ELR (cell line): ENCODE measurements around the gene CCT8L2.
"Not testable (repeated sequence)": the region's sequence is repeated elsewhere in the genome, so short reads cannot be mapped to it uniquely, and the experiment has no call there.

ENCODE experiments used
- DNase-seq: peaks from one replicate; pipeline ENCODE4 v3.0.0-alpha.2; 2015; ENCODE audit warnings: low read depth

CCT8L2 gene

DNA sequence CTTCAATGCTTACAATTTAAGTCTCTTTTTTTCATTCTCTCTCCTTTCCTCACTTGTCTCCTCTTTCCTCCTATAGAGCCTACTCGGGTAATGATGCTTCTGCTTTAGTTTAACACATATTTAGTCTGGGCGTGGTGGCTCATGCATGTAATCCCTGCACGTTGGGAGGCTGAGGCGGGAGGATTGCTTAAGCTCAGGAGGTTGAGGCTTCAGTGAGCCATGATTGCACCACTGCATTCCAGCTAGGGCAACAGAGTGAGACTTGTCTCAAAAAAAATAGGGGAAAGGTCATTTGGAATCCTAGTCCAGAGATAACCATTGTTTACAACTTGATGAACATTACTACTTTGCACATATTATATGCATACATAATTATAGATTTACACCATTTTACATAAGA is 1.4 kb upstream of the CCT8L2 start:
- DNase-seq, result no peak

GRCh38 chr22:16592231-16592630 is 379 bp downstream of the CCT8L2 start:
- DNase-seq, result not testable (repeated sequence)

GRCh38 chr22:16591136-16591535 is 1.5 kb downstream of the CCT8L2 start:
- not testable (repeated sequence) for DNase-seq

- no peak for DNase-seq
Observed at GRCh38 chr22:16586991-16587390, 5.6 kb downstream of the CCT8L2 start.

DNA sequence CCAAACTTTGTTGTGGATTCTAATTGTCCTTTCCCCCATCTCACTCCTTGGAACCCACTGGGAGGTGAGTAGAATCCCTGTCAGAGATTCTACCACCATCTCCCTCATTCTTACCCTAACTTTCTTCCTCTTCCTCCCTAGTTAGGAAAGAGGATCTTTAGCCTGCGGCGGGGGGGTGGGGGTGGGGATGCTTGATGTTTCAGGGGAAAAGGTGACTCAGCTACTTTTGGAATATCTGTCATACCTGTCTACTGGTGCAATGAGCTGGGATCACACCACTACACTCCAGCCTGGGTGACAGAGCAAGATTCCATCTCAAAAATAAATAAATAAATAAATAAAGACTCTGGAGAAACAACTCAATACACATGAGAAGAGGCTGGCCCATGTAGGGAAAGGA is 6.4 kb downstream of the CCT8L2 start:
- DNase-seq, result no peak

GRCh38 chr22:16580872-16581271 is 11.7 kb downstream of the CCT8L2 start:
- DNase-seq, result not testable (repeated sequence)

DNA sequence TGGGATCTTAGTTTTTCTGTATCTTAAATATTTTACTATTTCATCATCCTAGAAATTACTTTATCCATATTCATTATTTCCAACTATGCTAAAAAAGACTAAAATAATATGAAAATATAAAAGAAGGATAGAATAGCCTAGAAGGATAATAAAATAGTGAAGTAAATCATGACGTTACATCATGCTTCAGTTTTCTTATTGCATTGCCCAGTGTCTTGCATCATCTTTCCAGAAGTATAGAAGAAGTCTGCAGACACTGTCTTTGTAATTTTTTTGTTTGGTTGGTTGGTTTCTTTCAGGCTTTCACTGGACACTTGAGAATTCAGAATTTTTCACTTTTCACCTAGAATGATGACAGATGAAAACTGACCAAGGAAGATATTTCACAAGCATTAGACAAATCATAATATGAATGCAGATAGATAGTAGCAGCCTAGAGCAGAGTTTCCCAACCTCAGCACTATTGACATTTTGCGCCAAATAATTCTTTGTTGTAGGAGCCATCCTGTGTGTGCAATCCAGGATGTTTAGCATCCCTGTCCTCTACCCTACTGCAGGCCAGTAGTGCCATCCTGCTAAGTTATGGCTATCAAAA is 23.3 kb downstream of the CCT8L2 start:
- DNase-seq, result not testable (repeated sequence)

DNA sequence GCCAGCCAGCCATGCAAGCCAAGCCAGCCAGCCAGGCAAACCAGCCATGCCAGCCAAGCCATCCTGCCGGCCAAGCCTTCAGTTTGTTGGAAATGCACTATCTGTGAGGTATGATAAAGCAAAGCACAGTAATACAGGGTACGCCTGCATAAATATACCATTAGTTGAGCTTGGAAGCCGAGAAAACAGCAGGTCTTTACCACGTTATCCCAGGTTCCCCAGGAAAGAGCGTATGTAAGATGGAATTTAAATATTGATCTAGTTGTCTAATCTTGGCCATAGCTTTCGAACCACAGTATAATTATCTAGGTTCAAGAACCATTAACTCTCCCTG is 24.2 kb downstream of the CCT8L2 start:
- no peak for DNase-seq

DNA sequence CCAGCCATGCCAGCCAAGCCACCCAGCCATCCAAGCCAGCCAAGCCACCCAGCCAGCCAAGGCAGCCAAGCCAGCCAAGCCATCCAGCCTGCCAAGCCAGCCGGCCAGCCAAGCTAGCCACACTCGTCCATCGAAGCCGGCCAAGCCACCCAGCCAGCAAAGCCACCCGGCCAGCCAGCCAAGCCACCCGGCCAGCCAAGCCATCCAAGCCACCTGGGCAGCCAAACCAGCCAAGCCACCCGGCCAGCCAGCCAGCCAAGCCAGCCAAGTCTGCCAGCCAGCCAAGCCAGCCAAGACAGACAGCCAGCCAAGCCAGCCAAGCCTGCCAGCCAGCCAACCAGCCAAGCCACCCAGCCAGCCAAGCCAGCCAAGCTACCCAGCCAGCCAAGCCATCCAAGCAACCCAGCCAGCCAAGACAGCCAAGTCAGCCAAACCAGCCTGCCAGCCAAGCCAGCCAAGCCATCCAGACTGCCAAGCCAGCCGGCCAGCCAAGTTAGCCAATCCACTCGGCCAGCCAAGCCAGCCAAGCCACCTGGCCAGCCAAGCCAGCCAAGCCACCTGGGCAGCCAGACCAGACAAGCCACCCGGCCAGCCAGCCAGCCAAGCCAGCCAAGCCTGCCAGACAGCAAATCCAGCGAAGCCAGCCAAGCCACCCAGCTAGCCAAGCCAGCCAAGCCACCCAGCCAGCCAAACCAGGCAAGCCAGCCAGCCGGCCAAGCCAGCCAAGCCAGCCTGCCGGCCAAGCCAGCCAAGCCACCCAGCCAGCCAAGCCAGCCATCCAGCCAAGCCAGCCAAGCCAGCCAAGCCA is 24.8 kb downstream of the CCT8L2 start:
- not testable (repeated sequence) for DNase-seq

- not testable (repeated sequence) for DNase-seq
Observed at GRCh38 chr22:16566421-16567151, 26.0 kb downstream of the CCT8L2 start.

DNA sequence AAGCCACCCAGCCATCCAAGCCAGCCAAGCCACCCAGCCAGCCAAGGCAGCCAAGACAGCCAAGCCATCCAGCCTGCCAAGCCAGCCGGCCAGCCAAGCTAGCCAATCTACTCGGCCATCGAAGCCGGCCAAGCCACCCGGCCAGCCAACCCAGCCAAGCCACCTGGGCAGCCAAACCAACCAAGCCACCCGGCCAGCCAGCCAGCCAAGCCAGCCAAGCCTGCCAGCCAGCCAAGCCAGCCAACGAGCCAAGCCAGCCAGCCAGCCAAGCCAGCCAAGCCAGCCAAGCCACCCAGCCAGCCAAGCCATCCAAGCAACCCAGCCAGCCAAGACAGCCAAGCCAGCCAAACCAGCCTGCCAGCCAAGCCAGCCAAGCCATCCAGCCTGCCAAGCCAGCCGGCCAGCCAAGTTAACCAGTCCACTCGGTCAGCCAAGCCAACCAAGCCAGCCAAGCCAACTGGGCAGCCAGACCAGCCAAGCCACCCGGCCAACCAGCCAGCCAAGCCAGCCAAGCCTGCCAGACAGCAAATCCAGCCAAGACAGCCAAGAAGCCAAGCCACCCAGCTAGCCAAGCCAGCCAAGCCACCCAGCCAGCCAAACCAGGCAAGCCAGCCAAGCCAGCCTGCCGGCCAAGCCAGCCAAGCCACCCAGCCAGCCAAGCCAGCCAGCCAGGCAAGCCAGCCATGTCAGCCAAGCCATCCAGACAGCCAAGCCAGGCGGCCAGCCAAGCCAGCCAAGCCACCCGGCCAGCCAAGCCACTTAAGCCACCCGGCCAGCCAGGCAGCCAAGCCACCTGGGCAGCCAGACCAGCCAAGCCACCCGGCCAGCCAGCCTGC is 26.8 kb downstream of the CCT8L2 start:
- DNase-seq, result not testable (repeated sequence)

GRCh38 chr22:16564837-16565584 is 27.6 kb downstream of the CCT8L2 start:
- DNase-seq, result not testable (repeated sequence)

DNA sequence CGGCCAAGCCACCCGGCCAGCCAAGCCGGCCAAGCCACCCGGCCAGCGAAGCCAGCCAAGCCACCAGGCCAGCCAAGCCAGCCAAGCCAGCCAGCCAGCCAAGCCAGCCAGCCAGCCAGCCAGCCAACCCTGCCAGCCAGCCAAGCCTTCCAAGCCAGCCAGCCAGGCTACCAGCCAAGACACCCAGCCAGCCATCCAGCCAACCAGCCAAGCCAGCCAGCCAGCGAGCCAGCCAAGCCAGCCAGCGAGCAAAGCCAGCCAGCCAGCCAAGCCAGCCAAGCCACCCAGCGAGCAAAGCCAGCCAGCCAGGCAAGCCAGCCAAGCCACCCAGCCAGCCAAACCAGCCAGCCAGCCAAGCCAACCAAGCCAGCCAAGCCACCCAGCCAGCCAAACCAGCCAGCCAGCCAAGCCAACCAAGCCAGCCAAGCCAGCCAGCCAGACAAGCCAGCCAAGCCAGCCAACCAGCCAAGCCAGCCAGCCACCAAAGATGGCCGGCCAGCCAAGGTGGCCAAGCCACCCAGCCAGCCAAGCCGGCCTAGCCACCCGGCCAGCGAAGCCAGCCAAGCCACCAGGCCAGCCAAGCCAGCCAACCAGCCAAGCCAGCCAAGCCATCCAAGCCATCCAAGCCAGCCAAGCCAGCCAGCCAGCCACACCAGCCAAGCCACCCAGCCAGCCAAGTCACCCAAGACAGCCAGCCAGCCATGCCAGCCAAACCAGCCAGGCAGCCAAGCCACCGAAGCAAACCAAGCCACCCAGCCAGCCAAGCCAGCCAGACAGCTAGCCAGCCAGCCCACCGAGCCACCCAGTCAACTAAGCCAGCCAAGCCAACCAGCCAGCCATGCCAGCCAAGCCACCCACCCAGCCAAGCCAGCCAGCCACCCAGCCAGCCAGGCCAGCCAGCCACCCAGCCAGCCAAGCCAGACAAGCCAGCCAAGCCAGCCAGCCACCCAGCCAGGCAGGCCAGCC is 28.8 kb downstream of the CCT8L2 start:
- no peak for DNase-seq

- no peak for DNase-seq
Observed at GRCh38 chr22:16562711-16563554, 29.7 kb downstream of the CCT8L2 start.

DNA sequence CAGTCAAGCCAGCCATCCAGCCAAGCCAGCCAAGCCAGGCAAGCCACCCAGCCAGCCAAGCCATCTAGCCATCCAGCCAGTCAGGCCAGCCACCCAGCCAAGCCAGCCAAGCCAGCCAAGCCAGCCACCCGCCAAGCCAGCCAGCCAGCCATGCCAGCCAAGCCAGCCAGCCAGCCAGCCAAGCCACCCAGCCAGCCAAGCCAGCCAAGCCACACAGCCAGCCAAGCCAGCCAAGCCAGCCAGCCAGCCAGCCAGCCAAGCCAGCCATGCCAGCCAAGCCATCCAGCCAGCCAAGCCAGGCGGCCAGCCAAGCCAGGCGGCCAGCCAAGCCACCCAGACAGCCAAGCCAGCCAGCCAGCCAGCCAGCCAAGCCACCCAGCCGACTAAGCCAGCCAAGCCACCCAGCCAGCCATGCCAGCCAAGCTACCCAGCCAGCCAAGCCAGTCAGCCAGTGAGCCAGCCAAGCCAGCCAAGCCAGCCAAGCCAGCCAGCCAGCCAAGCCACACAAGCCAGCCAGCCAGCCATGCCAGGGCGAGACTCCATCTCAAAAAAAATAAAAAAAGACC is 31.4 kb downstream of the CCT8L2 start:
- not testable (repeated sequence) for DNase-seq

DNA sequence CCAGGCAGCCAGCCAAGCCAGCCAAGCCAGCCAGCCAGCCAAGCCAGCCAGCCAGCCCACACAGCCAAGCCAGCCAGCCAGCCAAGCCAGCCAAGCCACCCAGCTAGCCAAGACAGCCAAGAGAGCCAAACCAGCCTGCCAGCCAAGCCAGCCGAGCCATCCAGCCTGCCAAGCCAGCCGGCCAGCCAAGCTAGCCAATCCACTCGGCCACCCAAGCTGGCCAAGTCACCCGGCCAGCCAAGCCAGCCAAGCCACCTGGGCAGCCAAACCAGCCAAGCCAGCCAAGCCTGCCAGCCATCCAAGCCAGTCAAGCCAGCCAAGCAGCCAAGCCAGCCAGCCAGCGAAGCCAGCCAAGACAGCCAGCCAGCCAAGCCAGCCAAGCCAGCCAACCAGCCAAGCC is 32.0 kb downstream of the CCT8L2 start:
- not testable (repeated sequence) for DNase-seq

DNA sequence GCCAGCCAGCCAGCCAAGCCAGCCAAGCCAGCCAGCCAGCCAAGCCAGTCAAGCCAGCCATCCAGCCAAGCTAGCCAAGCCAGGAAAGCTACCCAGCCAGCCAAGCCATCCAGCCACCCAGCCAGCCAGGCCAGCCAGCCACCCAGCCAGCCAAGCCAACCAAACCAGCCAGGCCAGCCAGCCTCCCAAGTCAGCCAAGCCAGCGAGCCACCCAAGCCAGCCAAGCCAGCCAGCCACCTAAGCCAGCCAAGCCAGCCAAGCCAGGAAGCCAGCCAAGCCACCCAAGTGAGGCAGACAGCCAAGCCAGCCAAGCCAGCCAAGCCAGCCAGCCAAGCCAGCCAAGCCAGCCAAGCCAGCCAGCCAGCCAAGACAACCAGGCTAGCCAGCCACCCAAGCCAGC is 32.6 kb downstream of the CCT8L2 start:
- DNase-seq, result not testable (repeated sequence)

GRCh38 chr22:16559056-16559955 is 33.3 kb downstream of the CCT8L2 start:
- no peak for DNase-seq
